Measurements from ENCODE around the gene PAX5.

Gene PAX5

DNA sequence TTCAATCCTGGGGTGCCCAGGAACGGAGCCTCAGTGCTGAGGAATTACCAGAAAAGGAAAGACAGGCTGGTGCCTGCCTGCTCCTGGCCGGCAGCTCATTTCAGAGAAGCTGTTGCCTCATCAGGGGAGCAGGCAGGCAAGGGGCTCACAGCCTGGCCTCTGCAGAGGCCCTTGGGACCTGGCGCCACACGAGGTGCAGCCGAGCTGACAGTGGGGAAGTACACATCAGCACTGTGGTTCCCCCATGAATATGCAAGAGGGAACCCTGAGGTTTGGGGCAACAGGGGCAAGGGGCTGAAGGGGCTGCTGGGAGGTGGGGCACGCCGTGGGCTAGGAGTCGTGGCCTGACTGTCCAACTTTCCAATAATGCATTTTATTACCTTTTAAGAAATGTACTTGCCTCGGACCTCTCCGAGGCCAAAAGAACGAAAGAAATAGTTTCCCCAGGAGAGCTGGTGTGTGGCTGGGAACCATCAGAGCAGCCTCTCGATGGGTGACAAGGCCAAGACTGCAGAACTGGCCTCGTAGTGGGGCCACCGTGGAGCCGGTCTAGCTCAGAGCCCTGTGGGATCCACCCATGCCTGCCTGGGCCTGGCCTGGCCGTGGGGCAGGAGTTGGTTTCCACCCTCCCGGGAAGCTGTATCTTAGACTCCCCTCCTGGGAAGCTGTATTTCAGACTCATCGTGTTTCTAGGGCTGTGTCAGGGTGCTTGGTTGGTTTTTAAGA lies 198.6 kb downstream of the PAX5 start:
- no peaks in the 10 kb centered on the region for H4K20me1 ChIP-seq (ENCODE audit: insufficient read depth)
- no peak overlapping the region for H2AFZ ChIP-seq (ENCODE audit: low read depth)
- no peak overlapping the region for H3K4me2 ChIP-seq
- H3K4me3 ChIP-seq (IDR thresholded peaks at IDR 0.05; ENCODE audit: insufficient read depth, low read depth, low read length): no peak overlapping the region
- no peaks in the 10 kb centered on the region for H3K27me3 ChIP-seq (ENCODE audit: insufficient read depth, low read depth)
- H3K36me3 ChIP-seq (ENCODE audit: insufficient read depth): no peaks in the 10 kb centered on the region
- H3K9ac ChIP-seq: no peak overlapping the region
- H3K79me2 ChIP-seq (ENCODE audit: insufficient read depth, low read depth): no peaks in the 10 kb centered on the region
- TF ChIP-seq, protein P1, sequence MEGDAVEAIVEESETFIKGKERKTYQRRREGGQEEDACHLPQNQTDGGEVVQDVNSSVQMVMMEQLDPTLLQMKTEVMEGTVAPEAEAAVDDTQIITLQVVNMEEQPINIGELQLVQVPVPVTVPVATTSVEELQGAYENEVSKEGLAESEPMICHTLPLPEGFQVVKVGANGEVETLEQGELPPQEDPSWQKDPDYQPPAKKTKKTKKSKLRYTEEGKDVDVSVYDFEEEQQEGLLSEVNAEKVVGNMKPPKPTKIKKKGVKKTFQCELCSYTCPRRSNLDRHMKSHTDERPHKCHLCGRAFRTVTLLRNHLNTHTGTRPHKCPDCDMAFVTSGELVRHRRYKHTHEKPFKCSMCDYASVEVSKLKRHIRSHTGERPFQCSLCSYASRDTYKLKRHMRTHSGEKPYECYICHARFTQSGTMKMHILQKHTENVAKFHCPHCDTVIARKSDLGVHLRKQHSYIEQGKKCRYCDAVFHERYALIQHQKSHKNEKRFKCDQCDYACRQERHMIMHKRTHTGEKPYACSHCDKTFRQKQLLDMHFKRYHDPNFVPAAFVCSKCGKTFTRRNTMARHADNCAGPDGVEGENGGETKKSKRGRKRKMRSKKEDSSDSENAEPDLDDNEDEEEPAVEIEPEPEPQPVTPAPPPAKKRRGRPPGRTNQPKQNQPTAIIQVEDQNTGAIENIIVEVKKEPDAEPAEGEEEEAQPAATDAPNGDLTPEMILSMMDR (conservative IDR thresholded peaks at IDR 0.05; ENCODE audit: low read depth, low read length): no peak
- no peaks in the 10 kb centered on the region for H3K4me1 ChIP-seq (ENCODE audit: low read depth, poor library complexity, severe bottlenecking)
- H3K27ac ChIP-seq: no peak overlapping the region

DNA sequence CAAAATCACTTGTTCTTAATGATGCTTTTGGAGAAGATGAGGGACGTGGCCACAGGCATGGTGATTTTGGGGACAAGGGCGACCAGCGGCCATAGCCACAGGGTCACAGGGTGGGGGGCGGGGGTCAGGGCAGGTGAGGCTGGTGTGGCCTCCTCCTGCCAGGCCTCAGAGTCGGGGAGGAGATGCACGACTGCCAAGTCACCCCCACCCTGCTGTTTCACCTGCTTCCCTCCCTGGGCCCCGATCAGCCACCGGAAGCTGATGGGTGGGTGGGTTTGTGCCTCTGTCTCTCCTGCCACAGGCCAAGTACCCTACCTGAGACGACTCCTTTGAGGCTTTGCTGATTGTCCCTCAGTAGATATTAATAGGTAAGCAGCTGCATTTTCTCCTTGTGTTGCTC lies 199.3 kb downstream of the PAX5 start:
- TF ChIP-seq, protein P1 (conservative IDR thresholded peaks at IDR 0.05; ENCODE audit: low read depth, low read length): no peak
- no peaks in the 10 kb centered on the region for H3K4me1 ChIP-seq (ENCODE audit: low read depth, poor library complexity, severe bottlenecking)
- H3K4me3 ChIP-seq (IDR thresholded peaks at IDR 0.05; ENCODE audit: insufficient read depth, low read depth, low read length): no peak overlapping the region
- no peak overlapping the region for H3K4me2 ChIP-seq
- no peaks in the 10 kb centered on the region for H3K79me2 ChIP-seq (ENCODE audit: insufficient read depth, low read depth)
- H3K9ac ChIP-seq: no peak overlapping the region
- H3K27ac ChIP-seq: no peak overlapping the region
- no peaks in the 10 kb centered on the region for H4K20me1 ChIP-seq (ENCODE audit: insufficient read depth)
- H2AFZ ChIP-seq (ENCODE audit: low read depth): no peak overlapping the region
- H3K27me3 ChIP-seq (ENCODE audit: insufficient read depth, low read depth): no peaks in the 10 kb centered on the region
- no peaks in the 10 kb centered on the region for H3K36me3 ChIP-seq (ENCODE audit: insufficient read depth)

DNA sequence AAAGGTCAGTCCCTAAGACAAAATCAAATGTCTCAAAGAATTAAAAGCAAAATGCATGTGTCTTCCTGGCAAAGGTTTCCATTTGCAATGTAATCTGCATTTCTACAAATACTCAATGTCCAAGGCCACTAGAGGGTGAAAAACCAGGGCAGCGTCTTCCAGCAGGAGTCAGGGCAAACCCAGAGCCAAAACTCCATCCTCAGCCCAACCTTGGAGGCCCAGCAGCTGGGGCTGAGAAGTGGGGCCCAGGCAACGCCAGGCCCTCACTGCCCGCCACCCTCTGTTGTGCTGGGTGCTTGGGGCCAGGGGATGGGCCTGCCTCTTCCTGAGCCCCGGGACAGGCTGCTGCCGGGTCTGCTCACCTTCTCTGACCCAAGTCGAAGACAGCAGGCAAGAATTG lies 200.1 kb downstream of the PAX5 start:
- no peaks in the 10 kb centered on the region for H3K36me3 ChIP-seq (ENCODE audit: insufficient read depth)
- H3K27me3 ChIP-seq (ENCODE audit: insufficient read depth, low read depth): no peaks in the 10 kb centered on the region
- H3K4me3 ChIP-seq (IDR thresholded peaks at IDR 0.05; ENCODE audit: insufficient read depth, low read depth, low read length): no peak overlapping the region
- no peak overlapping the region for H3K27ac ChIP-seq
- no peak overlapping the region for H3K4me2 ChIP-seq
- TF ChIP-seq, protein P1 (conservative IDR thresholded peaks at IDR 0.05; ENCODE audit: low read depth, low read length): no peak
- no peaks in the 10 kb centered on the region for H3K4me1 ChIP-seq (ENCODE audit: low read depth, poor library complexity, severe bottlenecking)
- no peaks in the 10 kb centered on the region for H3K79me2 ChIP-seq (ENCODE audit: insufficient read depth, low read depth)
- H4K20me1 ChIP-seq (ENCODE audit: insufficient read depth): no peaks in the 10 kb centered on the region
- no peak overlapping the region for H2AFZ ChIP-seq (ENCODE audit: low read depth)
- H3K9ac ChIP-seq: no peak overlapping the region

DNA sequence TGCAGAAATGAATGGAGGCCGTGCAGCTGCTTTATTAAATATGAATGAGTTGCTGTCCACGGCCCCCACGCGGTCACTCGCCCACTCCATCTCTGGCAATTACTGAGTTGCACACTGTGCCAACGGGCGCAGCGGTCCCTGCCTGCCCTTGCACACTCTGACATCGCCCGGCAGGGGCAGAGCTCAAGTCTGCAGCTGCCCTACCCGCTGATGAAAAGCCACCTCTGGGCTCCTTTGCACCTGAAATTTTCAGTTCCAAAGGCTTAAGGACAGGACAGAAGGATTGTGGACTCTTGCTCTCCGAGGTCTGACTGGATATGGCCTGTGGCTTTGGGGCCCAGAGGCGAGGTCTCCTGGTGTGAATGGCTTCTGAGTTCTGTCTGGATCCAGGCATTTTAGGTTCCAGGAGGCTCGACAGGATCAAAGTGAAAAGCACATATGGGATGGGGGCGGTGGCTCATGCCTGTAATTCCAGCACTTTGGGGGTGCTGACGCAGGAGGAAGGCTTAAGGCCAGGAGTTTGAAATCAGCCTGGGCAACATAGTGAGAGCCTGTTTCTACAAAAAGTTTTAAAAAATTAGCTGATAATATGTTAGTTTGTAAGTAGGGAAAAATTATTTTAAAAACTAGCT lies 201.8 kb downstream of the PAX5 start:
- Histone ChIP-seq H3K79me2 (ENCODE audit: insufficient read depth, low read depth) (no peaks in the 10 kb centered on the region), H3K27ac (no peak overlapping the region), H3K4me1 (ENCODE audit: low read depth, poor library complexity, severe bottlenecking) (no peaks in the 10 kb centered on the region), H3K36me3 (ENCODE audit: insufficient read depth) (no peaks in the 10 kb centered on the region), H3K4me2 (no peak overlapping the region), H3K4me3 (IDR thresholded peaks at IDR 0.05; ENCODE audit: insufficient read depth, low read depth, low read length) (no peak overlapping the region), H3K9ac (no peak overlapping the region), H3K27me3 (ENCODE audit: insufficient read depth, low read depth) (no peaks in the 10 kb centered on the region), H2AFZ (ENCODE audit: low read depth) (no peak overlapping the region), H4K20me1 (ENCODE audit: insufficient read depth) (no peaks in the 10 kb centered on the region)
- TF ChIP-seq, protein P1 (conservative IDR thresholded peaks at IDR 0.05; ENCODE audit: low read depth, low read length): no peak

All from KMS-11 (cell line).